ENCODE results near the gene HLA-DMA. TPM values are rescaled to one million over a fixed set of nuclear protein-coding genes. Genes with fewer than 3 reads are reported as not detected.

Gene HLA-DMA
- total and polyA plus RNA-seq, 2 of the 13 experiments (the other 11 are each of a cell fraction or from before 2014, with no cell fraction given): 0.70 to 0.71 TPM

DNA sequence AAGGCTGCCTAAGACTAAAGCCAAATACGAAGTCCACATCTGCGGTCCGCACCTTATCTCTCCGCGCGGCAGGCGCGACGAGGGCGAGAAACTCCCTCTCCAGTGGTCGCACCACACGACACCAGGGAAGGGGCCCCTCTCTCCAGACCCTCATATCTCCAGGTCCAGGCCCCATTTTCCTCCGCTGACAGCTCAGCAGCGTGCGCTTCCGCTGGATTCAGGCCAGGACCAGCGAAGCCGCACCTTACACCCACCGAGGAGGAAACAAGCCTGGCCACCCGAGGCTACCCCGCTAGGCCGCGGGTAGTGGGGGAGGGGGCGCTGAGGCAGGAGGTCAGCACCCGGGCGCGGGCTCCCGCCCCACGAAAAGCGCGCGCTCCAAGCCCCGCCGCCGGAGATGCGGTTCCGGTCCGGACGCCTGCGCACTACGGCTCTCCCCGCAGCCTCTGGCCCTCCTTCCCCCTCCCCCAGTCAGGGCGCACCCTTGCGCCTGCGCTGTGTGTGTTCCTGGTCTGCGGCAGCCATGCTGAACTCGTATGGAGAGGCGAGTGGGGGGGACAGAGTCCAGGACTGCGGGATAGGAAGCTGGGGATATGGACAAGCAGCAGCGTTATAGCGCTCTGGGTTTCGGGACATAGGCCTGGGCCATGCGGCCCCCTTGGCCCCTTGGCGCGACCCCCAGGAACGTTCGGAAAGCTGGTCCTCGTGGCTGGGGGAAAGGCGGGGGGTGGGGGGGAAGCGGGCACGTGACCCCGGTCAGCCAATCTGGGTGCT lies 15.4 kb upstream of the HLA-DMA start, which contains the start of gene BRD2 (continued):
- TF ChIP-seq, protein P1, sequence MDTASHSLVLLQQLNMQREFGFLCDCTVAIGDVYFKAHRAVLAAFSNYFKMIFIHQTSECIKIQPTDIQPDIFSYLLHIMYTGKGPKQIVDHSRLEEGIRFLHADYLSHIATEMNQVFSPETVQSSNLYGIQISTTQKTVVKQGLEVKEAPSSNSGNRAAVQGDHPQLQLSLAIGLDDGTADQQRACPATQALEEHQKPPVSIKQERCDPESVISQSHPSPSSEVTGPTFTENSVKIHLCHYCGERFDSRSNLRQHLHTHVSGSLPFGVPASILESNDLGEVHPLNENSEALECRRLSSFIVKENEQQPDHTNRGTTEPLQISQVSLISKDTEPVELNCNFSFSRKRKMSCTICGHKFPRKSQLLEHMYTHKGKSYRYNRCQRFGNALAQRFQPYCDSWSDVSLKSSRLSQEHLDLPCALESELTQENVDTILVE (CRISPR knock-in tag; IDR thresholded peaks at IDR 0.05): peak; percentile 28; the same call in 1 of the 2 replicates
- TF ChIP-seq, protein P2, sequence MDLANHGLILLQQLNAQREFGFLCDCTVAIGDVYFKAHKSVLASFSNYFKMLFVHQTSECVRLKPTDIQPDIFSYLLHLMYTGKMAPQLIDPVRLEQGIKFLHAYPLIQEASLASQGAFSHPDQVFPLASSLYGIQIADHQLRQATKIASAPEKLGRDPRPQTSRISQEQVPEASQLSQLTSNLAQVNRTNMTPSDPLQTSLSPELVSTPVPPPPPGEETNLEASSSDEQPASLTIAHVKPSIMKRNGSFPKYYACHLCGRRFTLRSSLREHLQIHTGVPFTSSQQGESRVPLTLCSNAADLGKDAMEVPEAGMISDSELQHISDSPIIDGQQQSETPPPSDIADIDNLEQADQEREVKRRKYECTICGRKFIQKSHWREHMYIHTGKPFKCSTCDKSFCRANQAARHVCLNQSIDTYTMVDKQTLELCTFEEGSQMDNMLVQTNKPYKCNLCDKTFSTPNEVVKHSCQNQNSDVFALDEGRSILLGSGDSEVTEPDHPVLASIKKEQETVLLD (CRISPR knock-in tag; IDR thresholded peaks at IDR 0.05; ENCODE audit: low read depth): peak; percentile 90
- TF ChIP-seq TFAP4 (IDR thresholded peaks at IDR 0.05; ENCODE audit: borderline replicate concordance, low read depth) (no peak; the same call in 1 of the 2 replicates), KLF6 (CRISPR knock-in tag; IDR thresholded peaks at IDR 0.05) (peak; percentile 84; the same call in 1 of the 2 replicates), SIX1 (CRISPR knock-in tag; IDR thresholded peaks at IDR 0.05; ENCODE audit: borderline replicate concordance) (no peak), ZNF839 (CRISPR knock-in tag; IDR thresholded peaks at IDR 0.05; ENCODE audit: borderline replicate concordance) (peak; percentile 89; the same call in 1 of the 2 replicates), NAIF1 (CRISPR knock-in tag; IDR thresholded peaks at IDR 0.05; ENCODE audit: borderline replicate concordance) (peak; percentile 95), TBX3 (IDR thresholded peaks at IDR 0.05; ENCODE audit: borderline replicate concordance) (no peak), ZNF24 (IDR thresholded peaks at IDR 0.05) (no peak), MED13 (CRISPR knock-in tag; IDR thresholded peaks at IDR 0.05) (peak; percentile 85; the same call in 1 of the 2 replicates), ZNF274 (CRISPR knock-in tag; IDR thresholded peaks at IDR 0.05) (peak; percentile 98), ZBTB42 (CRISPR knock-in tag; IDR thresholded peaks at IDR 0.05) (peak; percentile 93), HOXA5 (CRISPR knock-in tag; IDR thresholded peaks at IDR 0.05) (peak; percentile 79; the same call in 1 of the 2 replicates), ZNF431 (CRISPR knock-in tag; IDR thresholded peaks at IDR 0.05; ENCODE audit: borderline replicate concordance, low read depth) (peak; percentile 72; the same call in 1 of the 2 replicates), ZFP82 (CRISPR knock-in tag; IDR thresholded peaks at IDR 0.05; ENCODE audit: borderline replicate concordance) (peak; percentile 92), ZNF354B (CRISPR knock-in tag; IDR thresholded peaks at IDR 0.05) (peak; percentile 86; the same call in 1 of the 2 replicates)
- TF ChIP-seq, protein P3, sequence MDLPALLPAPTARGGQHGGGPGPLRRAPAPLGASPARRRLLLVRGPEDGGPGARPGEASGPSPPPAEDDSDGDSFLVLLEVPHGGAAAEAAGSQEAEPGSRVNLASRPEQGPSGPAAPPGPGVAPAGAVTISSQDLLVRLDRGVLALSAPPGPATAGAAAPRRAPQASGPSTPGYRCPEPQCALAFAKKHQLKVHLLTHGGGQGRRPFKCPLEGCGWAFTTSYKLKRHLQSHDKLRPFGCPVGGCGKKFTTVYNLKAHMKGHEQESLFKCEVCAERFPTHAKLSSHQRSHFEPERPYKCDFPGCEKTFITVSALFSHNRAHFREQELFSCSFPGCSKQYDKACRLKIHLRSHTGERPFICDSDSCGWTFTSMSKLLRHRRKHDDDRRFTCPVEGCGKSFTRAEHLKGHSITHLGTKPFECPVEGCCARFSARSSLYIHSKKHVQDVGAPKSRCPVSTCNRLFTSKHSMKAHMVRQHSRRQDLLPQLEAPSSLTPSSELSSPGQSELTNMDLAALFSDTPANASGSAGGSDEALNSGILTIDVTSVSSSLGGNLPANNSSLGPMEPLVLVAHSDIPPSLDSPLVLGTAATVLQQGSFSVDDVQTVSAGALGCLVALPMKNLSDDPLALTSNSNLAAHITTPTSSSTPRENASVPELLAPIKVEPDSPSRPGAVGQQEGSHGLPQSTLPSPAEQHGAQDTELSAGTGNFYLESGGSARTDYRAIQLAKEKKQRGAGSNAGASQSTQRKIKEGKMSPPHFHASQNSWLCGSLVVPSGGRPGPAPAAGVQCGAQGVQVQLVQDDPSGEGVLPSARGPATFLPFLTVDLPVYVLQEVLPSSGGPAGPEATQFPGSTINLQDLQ (CRISPR knock-in tag; IDR thresholded peaks at IDR 0.05): no peak; the same call in 1 of the 2 replicates
- TF ChIP-seq, protein P4, sequence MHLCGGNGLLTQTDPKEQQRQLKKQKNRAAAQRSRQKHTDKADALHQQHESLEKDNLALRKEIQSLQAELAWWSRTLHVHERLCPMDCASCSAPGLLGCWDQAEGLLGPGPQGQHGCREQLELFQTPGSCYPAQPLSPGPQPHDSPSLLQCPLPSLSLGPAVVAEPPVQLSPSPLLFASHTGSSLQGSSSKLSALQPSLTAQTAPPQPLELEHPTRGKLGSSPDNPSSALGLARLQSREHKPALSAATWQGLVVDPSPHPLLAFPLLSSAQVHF (CRISPR knock-in tag; IDR thresholded peaks at IDR 0.05): peak; percentile 92; the same call in 1 of the 2 replicates
- TF ChIP-seq, protein P5, sequence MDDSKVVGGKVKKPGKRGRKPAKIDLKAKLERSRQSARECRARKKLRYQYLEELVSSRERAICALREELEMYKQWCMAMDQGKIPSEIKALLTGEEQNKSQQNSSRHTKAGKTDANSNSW (CRISPR knock-in tag; IDR thresholded peaks at IDR 0.05; ENCODE audit: borderline replicate concordance): 0 out of 2 replicates have a peak, but pooled peaks have one; percentile 28
